NCI-H524 treated with DMSO at 0.1 percent for 48 hours (cell line): Measurements from ENCODE around the gene EXOC1.
A peak's percentile ranks its signal among the peaks of the same experiment; 100 is the strongest.
"Not testable (repeated sequence)": the region's sequence is repeated elsewhere in the genome, so short reads cannot be mapped to it uniquely, and the experiment has no call there.

ENCODE experiments used
- DNase-seq: peaks from one replicate; lab custom pipeline; 2025; lab: John Stamatoyannopoulos, UW

EXOC1 gene, protein sequence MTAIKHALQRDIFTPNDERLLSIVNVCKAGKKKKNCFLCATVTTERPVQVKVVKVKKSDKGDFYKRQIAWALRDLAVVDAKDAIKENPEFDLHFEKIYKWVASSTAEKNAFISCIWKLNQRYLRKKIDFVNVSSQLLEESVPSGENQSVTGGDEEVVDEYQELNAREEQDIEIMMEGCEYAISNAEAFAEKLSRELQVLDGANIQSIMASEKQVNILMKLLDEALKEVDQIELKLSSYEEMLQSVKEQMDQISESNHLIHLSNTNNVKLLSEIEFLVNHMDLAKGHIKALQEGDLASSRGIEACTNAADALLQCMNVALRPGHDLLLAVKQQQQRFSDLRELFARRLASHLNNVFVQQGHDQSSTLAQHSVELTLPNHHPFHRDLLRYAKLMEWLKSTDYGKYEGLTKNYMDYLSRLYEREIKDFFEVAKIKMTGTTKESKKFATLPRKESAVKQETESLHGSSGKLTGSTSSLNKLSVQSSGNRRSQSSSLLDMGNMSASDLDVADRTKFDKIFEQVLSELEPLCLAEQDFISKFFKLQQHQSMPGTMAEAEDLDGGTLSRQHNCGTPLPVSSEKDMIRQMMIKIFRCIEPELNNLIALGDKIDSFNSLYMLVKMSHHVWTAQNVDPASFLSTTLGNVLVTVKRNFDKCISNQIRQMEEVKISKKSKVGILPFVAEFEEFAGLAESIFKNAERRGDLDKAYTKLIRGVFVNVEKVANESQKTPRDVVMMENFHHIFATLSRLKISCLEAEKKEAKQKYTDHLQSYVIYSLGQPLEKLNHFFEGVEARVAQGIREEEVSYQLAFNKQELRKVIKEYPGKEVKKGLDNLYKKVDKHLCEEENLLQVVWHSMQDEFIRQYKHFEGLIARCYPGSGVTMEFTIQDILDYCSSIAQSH

DNA sequence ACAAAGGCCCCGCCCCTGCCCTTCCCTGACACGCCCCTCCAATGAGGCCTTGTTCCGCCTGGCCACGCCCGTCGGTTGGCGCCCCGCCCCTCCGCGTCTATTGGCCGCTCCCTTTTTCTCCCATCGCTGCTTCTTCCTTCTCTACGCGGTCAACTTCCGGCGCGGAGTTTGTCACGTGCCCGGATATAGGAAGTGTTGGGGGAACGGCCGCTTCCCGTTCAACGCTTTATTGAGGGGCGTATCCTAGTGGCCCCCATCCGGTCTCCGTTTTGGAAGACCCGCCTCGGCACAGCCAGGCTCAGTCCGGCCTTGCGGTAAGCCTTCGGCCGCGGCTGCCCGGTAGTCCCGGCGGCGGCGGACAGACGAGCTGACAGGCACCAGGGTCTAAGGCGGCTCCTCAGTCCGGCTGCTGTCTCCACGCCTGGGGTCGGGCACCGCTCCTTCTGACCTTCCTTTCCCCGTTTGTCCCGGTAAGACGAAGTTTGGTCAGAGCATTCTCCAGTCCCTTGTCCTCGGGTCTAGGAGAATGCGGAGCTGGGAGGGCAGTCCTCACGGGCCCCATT, at the start of gene EXOC1:
Gene EXOC1 (plus strand): TSS at position 165 of the 563 bp plus-strand sequence. CDS start 4,676 bp downstream, outside the sequence.
- DNase-seq, result peak; percentile 87

DNA sequence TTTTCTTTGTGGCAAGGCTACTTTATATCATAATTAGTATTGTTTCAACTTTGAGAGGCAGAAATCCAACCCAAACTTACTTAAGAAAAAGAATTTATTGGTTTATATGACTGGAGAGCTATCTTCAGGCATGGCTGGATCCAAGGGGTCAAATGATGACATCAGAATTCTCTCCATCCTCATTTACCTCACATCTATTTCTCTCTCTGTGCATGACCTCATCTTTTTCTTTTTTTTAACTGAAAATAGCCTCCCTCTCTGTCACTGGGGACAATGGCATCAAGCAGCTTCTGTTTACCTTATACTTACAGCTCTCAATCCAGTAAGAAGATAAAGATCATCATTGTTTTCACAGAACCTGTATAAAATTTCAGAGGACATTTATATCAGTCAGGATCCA, 45.9 kb upstream of the EXOC1 start:
- no peak for DNase-seq

DNA sequence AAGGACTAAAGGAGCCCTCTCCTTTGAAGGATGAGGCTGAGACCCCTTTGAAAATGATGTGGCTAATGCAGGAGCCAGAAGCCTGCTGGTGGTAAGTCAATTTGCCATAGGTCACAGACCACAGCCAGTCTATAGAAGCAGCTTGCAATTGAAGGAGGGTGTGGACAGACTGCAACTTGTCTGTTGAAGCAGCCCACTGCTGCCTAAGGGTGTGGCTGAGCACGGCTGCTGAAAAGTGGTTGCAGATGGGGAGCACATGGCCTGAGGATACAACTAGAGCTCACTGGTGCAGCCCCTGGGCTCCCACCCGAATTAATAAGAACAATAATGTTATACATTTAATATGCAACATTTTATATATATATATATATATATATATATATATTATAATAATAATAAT, 45.3 kb upstream of the EXOC1 start:
- no peak for DNase-seq

DNA sequence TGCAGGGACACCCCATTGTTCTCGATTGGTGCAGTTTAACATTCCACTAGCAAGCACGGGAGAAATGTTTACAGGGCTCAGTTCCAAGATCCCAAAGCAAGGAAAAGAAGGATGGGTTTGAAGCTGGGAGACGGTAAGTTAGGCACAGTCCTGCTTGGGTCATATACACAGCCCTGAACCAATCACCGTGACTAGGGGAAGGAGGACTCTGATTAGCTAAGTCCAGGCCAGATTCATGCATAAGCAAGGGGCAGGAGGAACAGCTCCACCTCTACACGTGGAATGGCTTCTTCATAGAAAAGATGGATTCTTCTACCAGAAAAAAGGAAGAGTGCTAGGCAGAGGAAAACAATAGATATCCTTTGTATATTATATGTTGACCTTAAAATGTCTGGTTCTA, 44.8 kb upstream of the EXOC1 start:
- DNase-seq, result no peak

DNA sequence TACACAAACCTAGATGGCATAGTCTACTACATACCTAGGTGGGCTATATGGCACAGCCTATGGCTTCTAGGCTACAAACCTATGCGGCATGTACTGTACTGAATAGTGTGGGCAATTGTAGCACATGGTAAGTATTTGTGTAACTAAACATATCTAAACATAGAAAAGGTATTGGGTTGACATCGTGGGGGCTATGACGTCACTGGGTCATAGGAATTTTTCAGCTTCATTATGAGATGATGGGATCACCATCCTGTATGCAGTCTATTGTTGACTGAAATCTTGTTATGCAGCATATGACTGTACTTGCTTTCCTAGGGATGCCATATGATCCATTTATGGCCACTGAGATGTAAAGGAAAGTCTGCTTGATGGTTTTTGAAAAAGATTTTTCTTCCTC, 35.8 kb upstream of the EXOC1 start:
- no peak for DNase-seq

DNA sequence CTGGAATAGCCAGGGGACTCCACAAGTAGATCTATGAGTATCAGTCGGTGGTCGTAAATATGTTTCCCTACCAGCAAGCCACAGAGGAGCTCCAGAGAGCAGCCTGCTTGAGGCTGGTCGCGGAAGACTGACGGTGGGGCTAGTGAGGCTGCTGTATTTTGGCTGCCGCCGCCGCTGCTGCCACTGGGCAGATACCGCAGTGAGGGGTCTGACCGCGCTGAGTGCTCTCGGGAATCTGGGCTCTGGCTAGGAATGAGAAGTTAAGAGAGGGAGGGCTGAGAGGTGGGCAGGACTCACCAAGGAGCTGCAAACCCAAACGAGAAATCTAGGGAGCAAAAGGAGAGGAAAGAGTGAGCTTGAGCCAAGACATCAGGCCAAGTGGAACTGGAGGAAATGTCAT, 33.8 kb upstream of the EXOC1 start, which contains the start of gene EXOC1L:
Gene EXOC1L (plus strand): TSS at position 157 of the 400 bp plus-strand sequence. CDS start 237 bp downstream, at position 394.
- no peak for DNase-seq

DNA sequence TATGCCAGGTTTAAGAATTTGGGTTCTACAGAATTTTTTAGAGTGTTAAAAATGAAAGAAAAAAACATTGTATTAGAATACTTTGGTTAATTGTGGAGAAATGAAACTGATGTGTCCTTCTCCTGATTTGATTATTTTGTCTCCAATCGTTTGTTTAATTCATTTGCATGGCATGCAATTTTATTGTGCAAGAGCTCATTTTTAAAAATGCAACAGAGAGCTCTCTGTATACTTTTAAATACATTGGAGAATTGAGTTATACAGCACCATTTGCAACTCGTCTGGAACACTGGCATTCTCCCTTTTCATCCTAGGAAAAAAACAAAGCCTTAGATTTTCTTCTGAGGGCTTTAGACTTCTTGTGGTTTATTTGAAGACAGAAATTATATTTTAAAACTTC, 33.2 kb upstream of the EXOC1 start:
- no peak for DNase-seq

DNA sequence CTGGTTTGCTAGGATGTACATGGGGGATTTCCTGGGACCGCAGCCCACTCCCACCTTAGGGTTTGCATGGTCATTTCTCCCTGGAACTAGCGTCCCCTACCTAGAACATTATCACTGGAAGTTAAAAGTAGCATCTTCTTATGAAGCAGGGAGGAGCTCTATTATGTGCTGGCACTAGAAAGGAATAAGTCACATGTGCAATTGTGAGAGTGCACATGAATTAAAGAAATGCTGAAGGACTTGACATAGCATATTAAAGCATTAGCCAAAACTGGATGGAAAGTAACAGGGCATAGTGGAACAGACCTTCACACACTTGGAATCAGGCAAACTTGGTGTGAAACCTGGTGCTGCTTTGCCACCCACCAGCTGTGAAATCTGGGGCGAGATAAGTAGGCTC, 31.1 kb upstream of the EXOC1 start:
- DNase-seq, result no peak

DNA sequence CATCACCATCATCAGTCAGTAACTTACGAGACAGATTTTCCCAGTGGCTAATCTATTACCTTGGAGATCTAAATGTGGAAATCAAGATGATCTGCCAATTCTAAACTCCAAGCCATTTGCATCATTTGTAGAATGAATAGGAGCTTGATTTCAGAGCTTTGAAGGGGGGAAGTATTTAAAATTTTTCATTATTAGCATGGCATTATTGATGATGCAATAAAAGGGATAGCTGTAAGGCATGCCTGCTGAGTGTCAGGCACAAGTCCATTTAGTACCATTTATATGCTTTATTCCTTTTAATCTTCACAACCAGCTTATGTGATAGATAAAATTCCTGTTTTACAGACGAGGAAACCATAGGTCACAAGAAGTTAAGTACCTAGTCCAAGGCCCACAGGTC, 28.6 kb upstream of the EXOC1 start:
- no peak for DNase-seq

DNA sequence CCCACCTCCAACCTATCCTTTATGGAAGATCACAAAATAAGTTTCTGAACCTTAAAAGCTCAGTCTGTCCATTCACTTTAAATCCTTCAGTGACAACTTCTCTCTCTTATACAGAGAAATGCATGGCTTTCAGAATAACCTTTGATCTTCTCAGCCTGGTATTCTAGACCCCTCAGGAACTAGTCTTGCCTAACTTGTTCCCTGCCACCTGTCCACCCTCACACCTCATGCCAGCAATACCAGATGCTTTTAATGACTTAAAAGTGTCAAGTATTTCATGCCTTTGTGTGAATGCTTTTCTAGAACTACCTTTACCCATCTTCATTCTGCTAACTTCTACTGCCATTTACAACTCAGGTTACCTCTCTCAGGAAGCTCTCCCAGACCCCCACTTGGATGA, 26.5 kb upstream of the EXOC1 start:
- no peak for DNase-seq

DNA sequence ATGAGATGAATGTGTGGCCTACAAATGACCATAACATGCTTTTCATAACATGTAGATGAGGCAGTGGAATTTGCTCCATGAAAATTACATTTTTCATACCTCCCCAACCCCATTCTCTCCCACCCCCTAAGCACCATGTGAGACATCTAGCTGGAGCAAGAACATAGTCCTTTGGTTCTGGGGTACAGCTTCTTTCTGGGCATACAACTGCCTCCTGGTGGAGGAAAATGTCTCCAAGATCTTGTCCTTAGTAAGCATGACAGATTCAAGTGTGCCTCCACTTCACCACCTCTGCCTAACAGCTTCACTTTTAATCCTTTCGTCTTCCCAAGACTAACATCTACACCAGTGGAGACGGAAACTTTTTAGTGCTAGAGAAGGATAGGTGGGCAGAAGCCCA, 25.9 kb upstream of the EXOC1 start:
- no peak for DNase-seq

DNA sequence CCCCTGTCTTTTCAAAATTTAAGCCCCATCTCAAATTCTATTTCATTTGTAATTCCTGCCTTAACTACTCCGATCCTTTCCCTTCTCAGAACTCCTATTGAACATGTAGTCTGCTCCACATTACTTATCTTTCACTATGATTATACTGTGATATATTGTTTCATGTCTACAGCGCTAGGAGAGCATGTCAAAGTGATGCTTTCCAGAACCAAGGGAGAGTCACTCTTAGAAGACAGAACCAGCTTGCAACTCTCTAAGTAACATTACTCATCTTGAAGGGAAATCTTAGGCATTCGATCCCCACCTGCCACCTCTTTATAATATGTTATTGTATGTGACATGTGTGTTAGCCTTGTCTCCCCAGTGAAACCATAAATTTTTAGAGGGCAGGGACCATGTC, 23.4 kb upstream of the EXOC1 start:
- no peak for DNase-seq

DNA sequence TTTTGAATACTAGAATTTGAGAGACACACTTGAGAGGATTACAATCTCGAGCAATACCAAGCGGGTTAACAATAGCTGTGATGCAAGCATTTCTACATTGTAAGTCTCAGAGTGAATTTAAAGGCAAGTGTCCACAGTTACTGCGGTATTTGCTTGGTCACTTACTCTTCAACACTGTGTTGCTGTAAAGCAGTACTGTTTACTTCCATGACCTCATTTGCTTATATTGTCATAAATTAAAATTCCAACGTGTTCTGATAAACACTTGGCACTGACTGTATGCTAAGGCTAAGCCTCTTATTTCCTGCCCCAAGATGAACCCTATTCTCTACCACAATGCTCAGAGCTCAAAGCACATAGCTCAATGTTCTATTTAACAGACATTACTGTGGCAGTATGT, 22.7 kb upstream of the EXOC1 start:
- DNase-seq, result no peak

DNA sequence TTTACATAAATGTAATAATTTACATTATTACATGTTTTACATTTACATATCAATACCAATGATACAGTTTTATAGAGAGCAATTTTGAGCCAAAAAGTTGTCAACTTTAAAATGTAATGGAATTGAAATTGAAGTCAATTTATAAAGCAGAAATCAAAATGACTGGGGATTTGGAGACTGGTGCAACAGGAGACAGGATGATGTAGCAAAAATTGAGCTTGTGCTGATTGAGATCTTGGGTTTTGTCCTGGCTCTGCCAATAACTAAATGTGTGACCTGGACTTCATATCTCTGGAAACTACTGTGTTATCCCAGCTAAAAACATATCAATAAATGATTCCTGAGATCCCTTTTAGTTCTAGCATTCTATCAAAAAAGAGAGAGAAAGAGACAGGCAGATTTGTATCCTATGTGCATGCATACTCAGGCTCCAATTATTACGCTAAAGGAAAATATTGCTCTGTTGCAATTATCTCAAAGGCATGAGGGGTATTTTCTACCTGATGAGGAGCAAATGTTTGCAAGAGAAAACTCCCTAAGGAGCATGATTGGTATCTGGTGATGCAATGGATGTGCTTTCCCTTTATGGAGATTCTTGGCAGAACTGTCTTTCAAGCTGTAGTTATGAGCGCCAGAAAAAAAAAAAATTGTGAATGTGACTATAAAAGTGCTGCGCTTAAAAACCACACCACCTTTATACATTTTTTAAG, 19.2 kb upstream of the EXOC1 start:
- DNase-seq, result no peak

DNA sequence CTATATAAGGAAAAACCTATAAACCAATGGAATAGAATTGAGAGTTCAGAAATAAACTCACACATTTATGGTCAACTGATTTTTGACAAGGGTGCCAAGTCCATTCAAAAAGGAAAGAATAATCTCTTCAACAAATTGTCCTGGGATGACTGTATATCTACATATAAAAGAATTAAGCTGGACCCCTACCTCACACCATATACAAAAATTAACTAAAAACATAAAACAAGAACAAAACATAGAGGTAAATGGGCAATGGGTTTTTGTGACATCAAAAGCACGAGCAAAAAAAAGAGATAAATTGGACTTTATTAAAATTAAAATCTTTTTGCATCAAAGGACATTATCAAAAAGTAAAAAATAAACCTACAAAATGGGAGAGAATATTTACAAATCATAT, 15.5 kb upstream of the EXOC1 start:
- DNase-seq, result no peak

DNA sequence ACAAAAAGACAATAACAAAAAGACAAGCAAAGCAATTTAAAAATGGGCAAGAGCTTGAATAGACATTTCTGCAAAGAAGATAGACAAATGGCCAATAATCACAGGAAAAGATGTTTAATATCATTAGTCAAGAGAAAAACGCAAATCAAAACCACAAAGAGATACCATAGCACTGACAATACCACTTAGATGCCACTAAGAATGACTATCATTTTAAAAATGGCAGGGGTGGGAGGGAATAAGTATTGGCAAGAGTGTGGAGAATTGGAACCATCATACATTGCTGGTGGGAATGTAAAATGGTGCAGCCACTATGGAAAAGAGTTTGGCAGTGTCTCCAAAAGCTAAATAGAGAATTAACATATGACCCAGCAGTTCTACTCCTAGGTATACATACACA, 15.1 kb upstream of the EXOC1 start:
- DNase-seq, result no peak

DNA sequence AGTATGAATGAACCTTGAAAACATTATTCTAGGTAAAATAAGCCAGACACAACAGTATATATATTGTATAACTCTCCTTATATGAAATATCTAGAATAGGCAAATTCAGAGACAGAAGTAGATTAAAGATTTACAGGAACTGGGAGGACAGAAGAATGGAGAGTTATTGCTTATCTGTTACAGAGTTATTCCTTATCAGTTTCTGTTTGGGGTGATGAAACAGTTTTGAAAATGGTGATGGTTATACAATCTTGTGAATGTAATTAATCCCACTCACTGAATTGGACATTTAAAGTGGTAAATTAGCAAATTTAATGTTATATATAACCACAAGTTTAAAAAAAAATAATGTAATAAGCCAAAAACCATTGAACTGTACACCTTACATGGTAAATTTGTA, 14.5 kb upstream of the EXOC1 start:
- DNase-seq, result no peak

DNA sequence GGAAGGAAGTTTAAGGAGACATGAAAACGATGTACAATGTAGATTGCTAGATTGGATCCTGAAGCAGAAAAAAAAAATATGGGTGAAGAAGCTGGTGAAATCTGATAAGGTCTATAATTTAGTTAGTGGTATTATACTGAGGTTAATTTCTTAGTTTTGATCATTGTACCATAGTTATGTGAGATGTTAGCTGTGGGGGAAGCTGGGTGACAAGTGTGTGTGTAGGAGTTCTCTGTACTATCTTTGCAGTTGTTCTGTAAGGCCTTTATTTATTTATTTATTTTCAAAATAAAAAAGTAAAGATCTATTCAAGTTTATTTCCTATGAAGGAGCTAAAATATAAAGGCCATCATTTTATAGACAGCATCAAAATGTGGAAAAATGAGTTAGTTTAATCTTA, 12.5 kb upstream of the EXOC1 start:
- DNase-seq, result no peak

DNA sequence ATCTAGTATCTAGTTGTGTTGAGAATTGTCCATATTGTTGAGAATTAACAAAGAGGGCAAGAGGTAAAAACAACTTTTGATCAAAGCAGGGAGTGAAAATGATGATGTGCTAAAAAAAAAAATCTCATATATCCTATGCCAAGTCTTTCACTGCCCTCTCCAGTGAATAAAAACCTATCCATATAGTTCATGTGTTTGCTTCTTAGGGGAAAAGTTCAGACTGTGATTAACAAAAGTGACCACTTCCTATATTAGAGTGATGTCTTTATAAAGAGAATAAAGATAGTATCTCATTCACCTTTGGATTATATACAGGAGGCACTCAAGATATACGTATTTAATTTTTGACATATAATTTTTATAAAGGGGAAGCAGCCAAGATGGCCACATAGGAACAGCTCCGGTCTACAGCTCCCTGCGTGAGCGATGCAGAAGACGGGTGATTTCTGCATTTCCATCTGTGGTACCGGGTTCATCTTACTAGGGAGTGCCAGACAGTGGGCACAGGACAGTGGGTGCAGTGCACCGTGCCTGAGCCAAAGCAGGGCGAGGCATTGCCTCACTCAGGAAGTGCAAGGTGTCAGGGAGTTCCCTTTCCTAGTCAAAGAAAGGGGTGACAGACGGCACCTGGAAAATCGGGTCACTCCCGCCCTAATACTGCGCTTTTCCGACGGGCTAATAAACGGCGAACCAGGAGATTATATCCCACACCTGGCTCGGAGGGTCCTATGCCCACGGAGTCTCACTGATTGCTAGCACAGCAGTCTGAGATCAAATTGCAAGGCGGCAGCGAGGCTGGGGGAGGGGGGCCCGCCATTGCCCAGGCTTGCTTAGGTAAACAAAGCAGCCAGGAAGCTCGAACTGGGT, 11.8 kb upstream of the EXOC1 start:
- DNase-seq, result not testable (repeated sequence)

DNA sequence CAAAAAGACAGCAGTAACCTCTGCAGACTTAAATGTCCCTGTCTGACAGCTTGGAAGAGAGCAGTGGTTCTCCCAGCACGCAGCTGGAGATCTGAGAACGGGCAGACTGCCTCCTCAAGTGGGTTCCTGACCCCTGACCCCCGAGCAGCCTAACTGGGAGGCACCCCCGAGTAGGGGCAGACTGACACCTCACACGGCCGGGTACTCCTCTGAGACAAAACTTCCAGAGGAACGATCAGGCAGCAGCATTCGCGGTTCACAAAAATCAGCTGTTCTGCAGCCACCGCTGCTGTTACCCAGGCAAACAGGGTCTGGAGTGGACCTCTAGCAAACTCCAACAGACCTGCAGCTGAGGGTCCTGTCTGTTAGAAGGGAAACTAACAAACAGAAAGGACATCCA, 11.1 kb upstream of the EXOC1 start:
- not testable (repeated sequence) for DNase-seq

DNA sequence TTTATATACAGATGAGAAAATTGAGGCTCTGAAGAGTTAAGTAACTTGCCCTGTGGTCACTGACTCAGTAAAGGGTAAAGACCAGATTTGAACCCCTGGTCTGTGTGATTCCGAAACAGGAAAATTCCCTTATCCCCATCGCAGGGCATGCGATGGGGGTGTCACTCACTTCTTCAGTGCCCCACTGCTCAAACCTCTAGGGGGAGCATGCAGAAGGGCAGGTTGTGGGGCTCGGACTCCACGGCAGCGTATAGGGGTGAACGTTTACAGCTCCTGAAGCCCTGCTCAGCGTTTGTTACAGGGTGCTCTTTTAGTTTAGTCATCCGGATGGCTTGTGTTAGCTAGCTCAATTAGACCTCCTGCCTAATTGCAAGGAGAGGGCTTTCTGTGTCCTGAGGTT, 3.7 kb upstream of the EXOC1 start:
- DNase-seq, result no peak
